ENCODE data around the gene SSMEM1.
"Not testable (repeated sequence)": the region's sequence is repeated elsewhere in the genome, so short reads cannot be mapped to it uniquely, and the experiment has no call there.

SSMEM1 gene
- total RNA-seq, result 0 to 0.07 reads per million in 2 donors

DNA sequence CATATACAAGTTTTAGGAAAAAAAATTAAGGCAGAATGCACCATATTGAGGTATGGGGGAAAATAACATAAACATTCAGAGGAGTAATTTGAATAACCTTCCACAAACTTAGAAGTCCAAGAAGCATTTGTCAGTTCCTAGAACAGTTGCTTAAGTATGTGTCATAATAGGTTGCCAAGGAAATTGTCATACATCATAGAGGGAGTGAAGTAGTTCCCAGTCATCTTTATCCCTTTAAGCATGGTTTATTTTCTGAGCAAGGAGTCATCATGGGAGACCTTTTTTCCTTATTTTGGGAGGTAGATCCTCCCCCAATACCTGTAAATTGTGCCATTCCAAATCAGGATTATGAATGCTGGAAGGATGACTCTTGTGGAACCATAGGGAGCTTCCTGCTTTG lies at the start of gene SSMEM1:
Gene SSMEM1, plus strand, starts transcription at position 219 of the 400 bp plus-strand sequence. Its CDS starts 51 bp downstream, at position 270.
- no peak for DNase-seq

- no peak for DNase-seq
Observed at GRCh38 chr7:130160023-130160422, 47.6 kb upstream of the SSMEM1 start.

- no peak for DNase-seq
Observed at GRCh38 chr7:130160455-130160854, 47.2 kb upstream of the SSMEM1 start.

GRCh38 chr7:130162196-130162595 lies 45.5 kb upstream of the SSMEM1 start:
- DNase-seq, result no peak

DNA sequence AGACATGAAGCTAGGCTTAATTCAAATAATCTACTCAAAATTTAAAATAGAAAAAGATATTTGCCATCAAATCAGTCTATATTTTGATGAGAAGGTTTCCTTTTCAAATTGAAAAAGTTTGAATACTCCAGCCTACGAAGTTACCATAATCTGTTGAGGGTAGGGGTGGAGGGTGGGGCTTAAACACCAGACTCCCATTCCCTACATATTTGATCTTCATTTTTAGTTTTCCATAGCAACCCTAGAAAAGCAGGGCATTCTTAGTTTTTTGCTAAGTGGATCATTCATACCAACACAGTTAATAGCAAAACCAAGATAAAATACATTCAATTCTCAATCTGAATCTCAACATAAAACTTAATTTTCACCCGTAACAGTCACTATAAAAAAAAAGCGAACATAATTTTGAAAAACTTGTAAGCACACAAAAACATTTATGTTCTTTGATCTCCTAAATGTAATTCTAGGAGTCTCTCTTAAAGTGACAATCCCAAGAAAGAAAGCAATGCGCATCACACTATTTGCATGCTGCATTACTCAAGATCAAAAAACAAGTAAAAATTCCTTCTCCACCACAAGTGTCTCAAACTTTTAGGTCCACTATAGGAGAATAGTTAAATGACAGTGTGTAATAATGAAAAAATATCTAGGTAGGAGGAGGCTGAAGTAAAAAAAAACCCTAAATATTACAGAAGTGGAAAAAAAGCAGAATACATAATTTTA lies 33.3 kb upstream of the SSMEM1 start:
- DNase-seq, result no peak

DNA sequence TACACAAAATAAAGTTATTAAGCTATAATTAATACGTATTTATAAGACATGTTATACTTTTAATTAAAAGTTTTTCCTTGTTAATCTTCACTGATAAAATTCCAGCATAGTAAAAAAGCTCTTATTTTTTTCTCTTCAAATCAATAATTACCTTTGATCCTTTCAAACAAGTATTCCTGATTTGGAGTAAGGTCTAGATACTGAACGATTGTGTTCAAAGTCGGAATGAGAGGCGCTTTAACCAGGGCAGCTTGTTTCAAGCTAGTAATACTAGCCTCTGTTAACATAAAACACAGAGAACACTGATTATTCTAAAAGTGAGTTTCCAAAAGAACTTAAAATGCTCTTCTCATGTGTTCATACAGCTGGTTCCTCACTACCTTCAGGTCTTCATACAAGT lies 29.4 kb upstream of the SSMEM1 start:
- no peak for DNase-seq

DNA sequence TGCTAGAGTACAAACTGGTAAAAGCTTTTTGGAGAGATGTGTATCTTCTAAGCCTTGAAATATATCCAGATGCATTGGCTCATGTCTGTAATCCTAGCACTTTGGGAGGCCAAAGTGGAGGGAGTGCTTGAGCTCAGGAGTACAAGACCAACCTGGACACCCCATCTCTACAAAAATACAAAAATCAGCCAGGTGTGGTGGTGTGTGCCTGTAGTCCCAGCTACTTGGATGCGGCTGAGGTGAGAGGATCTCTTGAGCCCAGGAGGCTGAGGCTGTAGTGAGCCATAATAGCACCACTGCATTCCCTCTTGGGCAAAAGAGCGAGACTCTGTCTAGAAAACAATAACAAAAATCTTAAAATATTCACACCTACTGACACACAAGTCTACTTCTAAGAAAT lies 28.0 kb upstream of the SSMEM1 start:
- DNase-seq, result no peak

DNA sequence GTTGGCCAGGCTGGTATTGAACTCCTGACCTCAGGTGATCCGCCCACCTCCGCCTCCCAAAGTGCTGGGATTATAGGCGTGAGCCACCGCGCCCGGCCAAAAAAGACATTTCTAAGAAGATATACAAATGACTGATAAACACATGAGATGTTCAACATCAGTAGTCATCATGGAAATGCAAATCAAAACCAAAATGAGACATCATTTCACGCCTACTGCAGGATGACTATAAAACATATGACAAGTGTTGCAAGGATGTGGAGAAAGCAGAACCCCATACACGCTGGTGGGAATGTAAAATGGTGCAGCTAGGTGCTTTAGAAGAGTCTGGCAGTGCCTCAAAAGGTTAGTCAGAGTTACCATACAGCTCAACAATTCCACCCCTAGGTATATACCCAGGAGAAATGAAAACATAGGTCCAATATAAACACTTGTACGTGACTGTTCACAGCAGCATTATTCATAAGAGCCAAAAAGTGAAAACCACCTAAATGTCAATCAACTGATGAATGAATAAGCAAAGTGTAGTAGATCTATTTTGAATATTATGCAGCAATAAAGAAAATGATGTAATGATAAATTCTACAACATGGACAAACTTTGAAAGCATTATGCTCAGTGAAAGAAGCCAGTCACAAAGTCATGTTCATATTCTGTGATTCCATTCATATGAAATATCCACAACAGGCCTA lies 26.9 kb upstream of the SSMEM1 start:
- peak in 2 of 5 experiments; percentile 18 to 37 for DNase-seq

GRCh38 chr7:130181263-130181605 lies 26.4 kb upstream of the SSMEM1 start:
- no peak for DNase-seq

DNA sequence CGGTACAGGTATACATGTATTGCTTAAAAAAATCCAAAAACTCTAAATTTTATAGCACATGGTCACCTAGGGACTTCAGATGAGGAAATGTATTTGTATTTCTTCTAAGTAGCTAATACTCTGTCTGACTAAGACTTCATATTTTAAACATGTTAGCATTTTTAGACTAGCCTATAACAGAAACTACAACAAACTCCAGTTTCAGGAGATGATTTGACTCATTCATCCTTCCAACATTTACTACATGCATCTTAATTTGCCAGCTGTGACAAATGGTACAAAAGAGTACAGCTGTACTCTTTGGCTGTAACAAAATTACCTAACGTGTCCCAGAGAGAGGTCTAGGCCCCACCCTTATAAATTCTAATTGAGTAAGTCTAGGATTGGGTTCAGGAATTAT lies 24.7 kb upstream of the SSMEM1 start:
- DNase-seq, result peak in 1 of 5 experiments; percentile 43

DNA sequence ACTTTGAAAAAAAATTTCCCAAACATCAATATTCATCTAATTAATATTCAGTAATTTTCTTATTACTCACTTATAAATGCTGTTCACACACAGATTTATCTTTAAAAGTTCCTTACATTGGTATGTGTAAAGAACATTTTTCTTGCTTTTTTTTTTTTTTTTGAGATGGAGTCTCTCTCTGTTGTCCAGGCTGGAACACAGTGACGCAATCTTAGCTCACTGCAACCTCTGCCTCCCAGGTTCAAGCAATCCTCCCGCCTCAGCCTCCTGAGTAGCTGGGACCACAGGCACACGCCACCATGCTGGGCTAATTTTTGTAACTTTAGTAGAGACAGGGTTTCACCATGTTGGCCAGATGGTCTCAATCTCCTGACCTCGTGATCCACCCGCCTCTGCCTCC lies 23.3 kb upstream of the SSMEM1 start:
- not testable (repeated sequence) for DNase-seq

DNA sequence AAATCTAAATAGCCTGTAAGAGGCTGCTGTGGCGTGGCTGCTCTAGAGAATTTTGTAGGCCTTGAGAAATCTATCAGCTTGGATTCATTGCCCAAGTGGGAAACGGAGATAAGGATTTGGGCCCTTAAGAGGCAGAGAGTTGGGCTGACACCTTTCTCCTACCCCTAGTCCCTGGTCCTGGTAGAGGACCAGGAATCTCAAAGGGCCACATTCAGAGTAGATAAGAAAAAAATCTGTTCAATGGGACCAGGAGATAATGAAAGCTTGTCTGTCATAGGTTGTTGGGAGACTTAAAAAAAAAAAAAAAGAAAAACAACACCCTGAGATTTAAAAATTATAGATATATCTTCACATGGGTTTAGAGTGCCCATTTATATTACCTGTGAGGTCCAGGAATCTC lies 20.3 kb upstream of the SSMEM1 start:
- DNase-seq, result no peak

GRCh38 chr7:130189343-130189742 lies 18.3 kb upstream of the SSMEM1 start:
- DNase-seq, result no peak

DNA sequence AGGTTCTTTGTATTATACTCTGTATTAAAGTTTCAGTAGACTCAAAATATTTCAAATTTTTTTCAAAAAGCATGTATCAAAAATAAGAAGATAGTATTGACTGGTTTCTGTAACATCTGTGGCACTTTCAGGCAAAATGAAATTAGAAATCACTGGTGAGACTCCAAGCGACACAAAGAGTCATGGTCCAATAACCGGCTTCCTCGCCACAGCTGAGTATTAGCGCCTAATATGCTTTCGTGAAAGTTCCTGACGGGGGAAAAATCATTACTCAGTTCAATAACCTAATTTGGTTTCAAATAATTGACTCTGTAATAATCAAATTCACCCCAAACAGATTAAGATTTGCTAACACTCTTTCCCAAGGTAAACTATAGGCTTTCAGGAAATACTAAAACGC lies 15.9 kb upstream of the SSMEM1 start:
- DNase-seq, result no peak

DNA sequence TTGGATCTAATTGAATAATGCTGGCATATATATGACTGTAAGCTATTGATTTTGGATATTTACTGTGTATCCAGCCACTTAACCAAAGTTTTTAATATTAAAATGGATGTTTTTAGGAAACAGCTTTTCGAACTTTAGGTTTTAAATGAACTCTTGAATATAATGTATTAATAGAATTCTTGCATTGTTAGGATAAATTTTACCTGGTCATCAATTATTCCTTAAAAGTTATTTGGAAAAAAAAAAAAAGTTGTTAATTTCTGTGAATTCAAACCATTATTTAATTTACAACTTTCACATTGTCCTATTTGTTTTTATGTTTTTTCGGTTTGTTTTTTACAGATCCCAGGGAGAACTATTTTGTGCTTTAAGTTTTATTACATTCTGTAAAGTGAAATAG lies 12.3 kb upstream of the SSMEM1 start:
- DNase-seq, result no peak

GRCh38 chr7:130196476-130196875 lies 11.2 kb upstream of the SSMEM1 start:
- DNase-seq, result no peak

DNA sequence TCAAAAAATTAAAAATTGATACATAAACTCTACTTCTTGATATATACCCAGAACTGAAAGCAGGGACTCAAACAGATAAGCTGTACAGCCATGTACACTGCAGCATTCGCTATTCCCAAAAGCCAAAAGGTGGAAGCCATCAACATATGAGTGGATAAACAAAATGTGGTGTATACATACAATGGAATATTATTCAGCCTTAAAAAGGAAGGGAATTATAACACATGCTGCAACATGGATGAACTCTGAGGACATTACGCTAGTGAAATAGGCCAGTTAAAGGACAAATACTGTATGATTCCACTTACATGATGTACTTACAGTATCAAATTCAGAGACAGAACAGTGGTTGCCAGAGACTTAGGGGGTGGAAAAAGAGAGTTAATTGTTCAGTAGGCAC lies 10.6 kb upstream of the SSMEM1 start:
- no peak for DNase-seq

DNA sequence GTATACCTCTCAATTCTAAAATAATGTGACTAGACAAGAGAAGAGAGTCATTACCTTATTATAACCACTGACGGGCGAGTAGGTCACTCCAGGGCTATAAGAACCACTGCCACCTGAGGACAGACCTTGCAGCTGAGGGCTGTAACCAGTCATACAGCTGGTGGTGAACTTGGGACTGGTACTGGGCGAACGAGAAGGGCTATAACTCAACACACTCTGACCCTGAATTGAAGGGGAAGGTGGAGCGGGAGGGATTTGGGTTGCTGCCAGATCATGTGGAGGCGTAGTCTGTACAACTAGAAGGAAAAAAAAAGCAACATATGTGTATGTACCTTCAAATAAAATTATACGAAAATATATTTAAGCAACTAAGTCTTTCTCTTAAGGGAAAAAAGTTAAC lies 5.9 kb upstream of the SSMEM1 start:
- no peak for DNase-seq

DNA sequence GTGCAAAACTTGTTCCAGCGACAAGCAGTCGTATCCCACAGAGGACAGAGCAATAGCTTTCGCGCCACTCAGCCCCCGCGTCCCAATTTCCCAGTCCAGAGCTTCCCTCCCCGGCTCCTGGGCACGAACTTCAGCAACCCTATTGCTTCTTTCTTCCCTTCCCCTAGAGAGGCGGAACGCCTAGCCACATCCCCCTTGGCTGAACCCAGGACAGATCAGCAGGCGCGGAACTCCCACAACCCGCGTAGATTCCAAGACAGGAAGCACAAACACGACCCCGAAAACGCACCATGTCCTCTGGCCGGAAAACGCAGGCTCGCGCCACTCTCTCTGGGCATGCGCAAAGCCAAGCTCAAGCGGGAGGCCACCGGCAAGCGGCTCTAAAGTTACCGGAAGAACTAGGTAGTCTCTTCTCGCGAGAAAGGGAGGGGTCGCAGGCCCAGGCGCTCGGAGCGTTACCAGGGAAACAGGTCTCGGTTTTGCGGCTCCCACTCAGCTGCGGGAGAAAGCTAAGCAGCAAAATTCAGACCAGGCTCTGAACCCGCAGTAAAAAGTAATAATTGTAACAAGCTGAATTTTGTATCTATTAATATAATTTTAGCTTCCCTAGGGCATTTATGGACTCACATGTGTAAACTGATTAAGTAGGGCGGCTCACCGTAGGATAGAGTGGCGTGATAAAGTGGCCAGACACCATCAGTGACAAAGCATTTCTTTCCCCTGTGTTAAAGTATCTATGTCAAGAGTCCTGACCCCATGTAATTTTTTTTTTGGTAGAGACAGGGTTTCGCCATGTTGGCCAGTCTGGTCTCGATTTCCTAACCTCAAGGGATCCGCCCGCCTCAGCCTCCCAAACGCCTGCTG lies 2.3 kb upstream of the SSMEM1 start, which contains the start of gene TMEM209:
Gene TMEM209, minus strand, starts transcription at position 323 of the 864 bp plus-strand sequence. Its CDS starts 31 bp downstream, at position 292.
- peak; percentile 74 to 96 (median 90) for DNase-seq

GRCh38 chr7:130207033-130207432 lies 627 bp upstream of the SSMEM1 start:
- no peak for DNase-seq

DNA sequence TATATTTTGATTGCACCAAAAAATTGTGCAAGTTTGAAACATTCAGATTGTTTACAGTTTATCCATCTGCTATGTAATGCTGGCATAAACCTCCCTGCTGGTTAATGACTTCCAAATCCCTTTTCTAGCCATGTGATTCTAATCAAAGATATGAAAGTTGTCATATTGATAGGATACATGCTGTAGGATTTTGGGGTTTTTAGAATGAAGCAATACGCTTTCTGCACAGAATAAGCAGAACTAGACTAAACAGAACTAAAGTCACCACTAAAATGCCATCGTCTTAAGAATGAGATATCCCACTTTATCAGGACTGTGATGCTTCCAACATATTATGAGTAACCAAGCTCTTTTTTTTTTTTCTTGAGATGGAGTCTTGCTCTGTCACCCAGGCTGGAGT lies 856 bp downstream of the SSMEM1 start:
- no peak for DNase-seq

GRCh38 chr7:130210181-130210935 lies 2.7 kb downstream of the SSMEM1 start:
- DNase-seq, result no peak

GRCh38 chr7:130213828-130214227 lies 6.2 kb downstream of the SSMEM1 start:
- DNase-seq, result no peak

Measured in T-helper 2 cell (primary cell).